Brain microvascular endothelial cell (primary cell): ENCODE results near the gene TMA7.
A peak's percentile ranks its signal among the peaks of the same experiment; 100 is the strongest.

Experiments used
- DNase-seq: peaks from one replicate; pipeline ENCODE4 v3.0.0-alpha.2; 2020
- H3K27ac ChIP-seq: fragments of 250-450 bp; sonication (Bioruptor Pico); 2 replicates; pipeline ENCODE4 v1.5.1; 2020; ENCODE audit warnings: mild to moderate bottlenecking, moderate library complexity
- H3K27me3 ChIP-seq: fragments of 250-450 bp; sonication (Bioruptor Pico); replicated peaks from 2 replicates; pipeline ENCODE4 v1.5.1; 2020; ENCODE audit warnings: mild to moderate bottlenecking
- H3K36me3 ChIP-seq: fragments of 250-450 bp; sonication (Bioruptor Pico); replicated peaks from 2 replicates; pipeline ENCODE4 v1.5.1; 2020; ENCODE audit warnings: mild to moderate bottlenecking
- H3K4me3 ChIP-seq: 2 replicates; pipeline ENCODE4 v1.5.1; 2011; ENCODE audit warnings: low read depth, mild to moderate bottlenecking, control low read depth, low read length, moderate library complexity
- in situ Hi-C: cut with HindIII; loops from 2 replicates; pipeline ENCODE4 v1.10.0; 2017; ENCODE audit warnings: low sequenced_read_pairs, low pct_ligation_motif_present
- TF ChIP-seq, protein P1 (sequence below): IDR thresholded peaks from 2 replicates; pipeline ENCODE4 v1.5.1; 2011; ENCODE audit warnings: low read depth, mild to moderate bottlenecking, moderate library complexity, low read length, control low read depth, inconsistent platforms; ENCODE audit errors: missing control alignments

TMA7 gene

DNA sequence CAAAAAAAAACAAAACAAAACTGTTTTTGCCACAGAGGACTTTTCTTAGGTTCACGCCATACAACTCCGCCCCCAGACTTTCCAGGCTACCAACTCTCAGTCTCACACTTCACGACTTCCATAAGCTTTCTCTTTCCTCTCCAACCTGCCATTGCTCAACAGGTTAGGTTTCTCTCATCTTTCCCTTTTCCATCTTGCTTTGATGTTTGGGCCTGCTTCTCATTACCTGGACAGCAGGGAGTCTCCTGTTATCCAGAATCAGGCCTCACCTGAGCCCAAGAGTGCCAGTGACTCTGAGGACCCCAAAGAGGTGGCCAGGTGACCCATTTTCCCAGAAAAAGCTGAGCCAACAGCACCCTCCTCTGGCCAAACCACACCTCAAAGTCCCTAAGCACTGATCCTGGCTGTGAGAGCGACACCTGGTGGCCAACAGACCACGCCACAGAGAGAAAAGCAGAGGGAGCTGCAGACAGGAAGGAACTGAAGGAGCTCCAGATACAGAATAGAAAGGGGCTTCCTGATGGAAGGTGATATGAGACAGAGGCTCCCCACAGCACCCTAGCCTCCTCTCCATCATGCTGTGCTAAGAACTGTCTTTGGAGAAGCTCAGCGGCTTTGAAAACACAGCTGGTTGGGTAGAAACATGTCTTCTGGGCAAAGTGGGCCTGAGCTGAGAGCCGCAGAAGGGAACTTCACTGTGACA is 4.1 kb upstream of the TMA7 start:
- in situ Hi-C loops = loop anchor here (25.0 kb wide), 1 partner anchor 174 kb away; no protein-coding TSS in a partner anchor
- Histone ChIP-seq H3K27ac (no peak overlapping the region), H3K36me3 (peaks cover 2% of the 10 kb centered on the region), H3K4me3 (no peak overlapping the region), H3K27me3 (no peaks in the 10 kb centered on the region)
- TF ChIP-seq, protein P1, sequence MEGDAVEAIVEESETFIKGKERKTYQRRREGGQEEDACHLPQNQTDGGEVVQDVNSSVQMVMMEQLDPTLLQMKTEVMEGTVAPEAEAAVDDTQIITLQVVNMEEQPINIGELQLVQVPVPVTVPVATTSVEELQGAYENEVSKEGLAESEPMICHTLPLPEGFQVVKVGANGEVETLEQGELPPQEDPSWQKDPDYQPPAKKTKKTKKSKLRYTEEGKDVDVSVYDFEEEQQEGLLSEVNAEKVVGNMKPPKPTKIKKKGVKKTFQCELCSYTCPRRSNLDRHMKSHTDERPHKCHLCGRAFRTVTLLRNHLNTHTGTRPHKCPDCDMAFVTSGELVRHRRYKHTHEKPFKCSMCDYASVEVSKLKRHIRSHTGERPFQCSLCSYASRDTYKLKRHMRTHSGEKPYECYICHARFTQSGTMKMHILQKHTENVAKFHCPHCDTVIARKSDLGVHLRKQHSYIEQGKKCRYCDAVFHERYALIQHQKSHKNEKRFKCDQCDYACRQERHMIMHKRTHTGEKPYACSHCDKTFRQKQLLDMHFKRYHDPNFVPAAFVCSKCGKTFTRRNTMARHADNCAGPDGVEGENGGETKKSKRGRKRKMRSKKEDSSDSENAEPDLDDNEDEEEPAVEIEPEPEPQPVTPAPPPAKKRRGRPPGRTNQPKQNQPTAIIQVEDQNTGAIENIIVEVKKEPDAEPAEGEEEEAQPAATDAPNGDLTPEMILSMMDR = peak; percentile 100
- peak; percentile 76 for DNase-seq

DNA sequence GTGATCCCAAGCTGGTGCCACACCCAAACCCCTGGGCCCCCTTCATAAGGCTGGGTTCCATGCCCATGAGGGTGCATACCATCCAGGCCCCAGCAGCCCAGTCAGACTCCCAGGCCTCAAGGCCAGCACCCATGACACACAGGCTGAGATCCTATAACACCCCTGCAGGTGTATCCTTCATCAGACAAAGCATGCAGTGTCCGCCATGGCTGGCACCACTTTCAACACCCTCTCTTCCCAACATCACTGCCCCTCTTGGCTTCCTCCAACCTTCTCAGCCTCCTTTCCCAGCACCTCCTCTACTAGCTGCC is 3.6 kb upstream of the TMA7 start:
- in situ Hi-C loops = loop anchor here (25.0 kb wide), 1 partner anchor 174 kb away; no protein-coding TSS in a partner anchor
- DNase-seq = no peak
- no peak overlapping the region for H3K4me3 ChIP-seq
- TF ChIP-seq, protein P1 = no peak
- peaks cover 2% of the 10 kb centered on the region for H3K36me3 ChIP-seq
- no peak overlapping the region for H3K27ac ChIP-seq
- H3K27me3 ChIP-seq = no peaks in the 10 kb centered on the region

DNA sequence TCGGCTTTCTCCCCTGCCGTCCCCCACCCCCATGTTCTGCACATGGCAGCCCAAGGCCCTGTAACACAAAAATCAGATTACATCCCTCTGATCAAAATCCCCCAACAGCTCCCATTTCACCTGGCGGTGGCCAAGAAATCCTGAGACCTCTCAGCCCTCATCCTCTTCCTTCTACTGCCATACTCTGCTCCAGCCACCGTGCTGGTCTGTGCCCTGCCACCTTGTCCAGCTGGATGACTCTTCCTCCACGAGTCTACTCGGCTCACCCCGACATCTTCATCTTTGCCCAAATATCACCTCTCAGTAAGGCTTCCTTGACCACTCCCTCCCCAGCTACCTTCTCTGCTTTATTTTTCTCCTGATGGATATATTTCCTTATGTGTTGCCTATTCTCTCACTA is 3.2 kb upstream of the TMA7 start:
- Histone ChIP-seq H3K27ac (no peak overlapping the region), H3K27me3 (no peaks in the 10 kb centered on the region), H3K36me3 (peaks cover 4% of the 10 kb centered on the region), H3K4me3 (no peak overlapping the region)
- DNase-seq = no peak
- in situ Hi-C loops = loop anchor here (25.0 kb wide), 1 partner anchor 175 kb away; no protein-coding TSS in a partner anchor
- TF ChIP-seq, protein P1 = no peak

DNA sequence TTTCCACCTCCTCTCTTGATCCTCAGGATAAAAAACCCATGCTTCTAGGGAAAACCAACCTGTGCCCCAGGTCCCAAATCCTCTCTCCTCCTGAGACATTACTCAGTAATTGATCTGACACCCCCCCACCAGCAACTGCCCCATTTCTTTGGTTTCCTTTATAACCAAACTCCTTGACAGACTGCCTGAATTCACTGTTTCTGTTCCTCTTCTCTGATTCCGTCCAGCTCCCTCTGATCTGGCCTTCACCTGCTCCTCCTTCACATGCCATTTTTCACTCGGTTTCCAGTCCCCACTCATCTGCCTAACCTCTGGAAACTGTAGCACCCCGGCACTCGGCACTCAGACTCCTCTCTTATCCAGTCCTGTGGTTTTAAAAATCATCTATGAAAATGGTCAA is 2.2 kb upstream of the TMA7 start:
- Histone ChIP-seq H3K36me3 (peaks cover 6% of the 10 kb centered on the region), H3K4me3 (no peak overlapping the region), H3K27me3 (no peaks in the 10 kb centered on the region), H3K27ac (no peak overlapping the region)
- TF ChIP-seq, protein P1 = no peak
- DNase-seq = no peak
- in situ Hi-C loops = loop anchor here (25.0 kb wide), 1 partner anchor 176 kb away; no protein-coding TSS in a partner anchor

DNA sequence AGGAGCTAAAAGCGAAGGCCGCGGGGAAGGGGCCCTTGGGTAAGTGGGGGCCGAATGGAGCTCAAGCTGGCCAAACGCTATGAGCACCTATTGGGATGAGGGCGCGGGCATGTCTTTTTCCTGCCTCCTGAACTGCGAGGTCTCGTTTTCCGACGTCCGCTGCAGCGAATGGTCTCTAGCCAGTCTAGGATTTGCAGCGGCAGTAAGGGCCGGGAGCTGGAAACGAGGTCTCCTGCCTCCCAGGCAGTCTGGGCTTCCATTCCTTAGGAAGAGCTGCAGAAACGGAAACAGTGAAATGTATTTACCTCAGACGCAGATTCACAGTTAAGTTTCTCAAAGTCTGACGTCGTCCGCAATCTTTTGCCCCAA is 517 bp downstream of the TMA7 start:
- DNase-seq = no peak
- H3K36me3 ChIP-seq = peaks cover 15% of the 10 kb centered on the region
- in situ Hi-C loops = loop anchor here (25.0 kb wide), 1 partner anchor 178 kb away; no protein-coding TSS in a partner anchor
- peak overlapping the region; percentile 98 for H3K4me3 ChIP-seq
- no peaks in the 10 kb centered on the region for H3K27me3 ChIP-seq
- H3K27ac ChIP-seq = peak overlapping the region; percentile 81
- TF ChIP-seq, protein P1 = no peak

DNA sequence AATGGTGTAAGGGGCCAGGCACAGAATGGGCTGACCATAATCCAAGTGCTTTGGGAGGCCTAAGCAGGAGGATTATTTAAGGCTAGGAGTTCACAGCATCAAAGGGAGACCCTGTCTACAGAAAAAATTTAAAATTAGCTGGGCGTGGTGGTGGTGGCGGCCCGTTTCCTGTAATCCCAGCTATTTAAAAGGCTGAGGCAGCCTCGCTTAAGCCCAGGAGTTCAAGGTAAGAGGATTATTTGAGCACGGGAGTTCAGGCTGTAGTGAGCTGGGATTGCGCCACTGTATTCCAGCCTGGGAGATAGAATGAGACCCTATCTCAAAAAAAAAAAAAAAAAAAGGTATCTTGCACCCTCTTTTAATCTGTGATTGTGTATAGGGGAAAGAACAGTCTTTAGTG is 1.9 kb downstream of the TMA7 start:
- H3K4me3 ChIP-seq = peak overlapping the region; percentile 98
- H3K27ac ChIP-seq = no peak overlapping the region
- no peak for DNase-seq
- peaks cover 15% of the 10 kb centered on the region for H3K36me3 ChIP-seq
- TF ChIP-seq, protein P1 = no peak
- in situ Hi-C loops = loop anchor here (25.0 kb wide), 1 partner anchor 180 kb away; no protein-coding TSS in a partner anchor
- H3K27me3 ChIP-seq = no peaks in the 10 kb centered on the region
